IMR-90 (cell line): Measurements from ENCODE around the gene ARRDC1.

Source experiments
- CHD1 ChIP-seq: IDR thresholded peaks from 2 replicates; pipeline ENCODE4 v1.6.1; 2012; ENCODE audit warnings: low read depth, low read length, improper control_type of control experiment
- FOS ChIP-seq: fragments of 150-350 bp; IDR thresholded peaks from 2 replicates; pipeline ENCODE4 v1.6.1; 2016; ENCODE audit warnings: low read depth, low read length
- MAFK ChIP-seq: IDR thresholded peaks from 2 replicates; pipeline ENCODE4 v1.6.1; 2012; ENCODE audit warnings: low read depth, low read length, improper control_type of control experiment
- MXI1 ChIP-seq: IDR thresholded peaks from 2 replicates; pipeline ENCODE4 v1.6.1; 2012; ENCODE audit warnings: low read depth, mild to moderate bottlenecking, low read length, moderate library complexity, borderline replicate concordance
- POLR2A ChIP-seq: IDR thresholded peaks from 2 replicates; pipeline ENCODE4 v1.6.1; 2012; ENCODE audit warnings: mild to moderate bottlenecking, low read depth, low read length
- RFX5 ChIP-seq: IDR thresholded peaks from 2 replicates; pipeline ENCODE4 v1.8.0; 2012; ENCODE audit warnings: low read depth, mild to moderate bottlenecking, low read length, moderate library complexity
- SMC3 ChIP-seq: fragments of 150-350 bp; IDR thresholded peaks from 2 replicates; pipeline ENCODE4 v1.6.1; 2016; ENCODE audit warnings: low read depth, mild to moderate bottlenecking, antibody characterized with exemption, low read length, moderate library complexity
- TF ChIP-seq, protein P1 (sequence below): conservative IDR thresholded peaks from 2 replicates; pipeline ENCODE4 v1.5.1; 2012; ENCODE audit warnings: mild to moderate bottlenecking, low read depth, low read length, improper control_type of control experiment
- TF ChIP-seq, protein P2 (sequence below): fragments of 150-350 bp; IDR thresholded peaks from 2 replicates; pipeline ENCODE4 v1.6.1; 2017; ENCODE audit warnings: mild to moderate bottlenecking, antibody characterized with exemption, low read length, low read depth

DNA sequence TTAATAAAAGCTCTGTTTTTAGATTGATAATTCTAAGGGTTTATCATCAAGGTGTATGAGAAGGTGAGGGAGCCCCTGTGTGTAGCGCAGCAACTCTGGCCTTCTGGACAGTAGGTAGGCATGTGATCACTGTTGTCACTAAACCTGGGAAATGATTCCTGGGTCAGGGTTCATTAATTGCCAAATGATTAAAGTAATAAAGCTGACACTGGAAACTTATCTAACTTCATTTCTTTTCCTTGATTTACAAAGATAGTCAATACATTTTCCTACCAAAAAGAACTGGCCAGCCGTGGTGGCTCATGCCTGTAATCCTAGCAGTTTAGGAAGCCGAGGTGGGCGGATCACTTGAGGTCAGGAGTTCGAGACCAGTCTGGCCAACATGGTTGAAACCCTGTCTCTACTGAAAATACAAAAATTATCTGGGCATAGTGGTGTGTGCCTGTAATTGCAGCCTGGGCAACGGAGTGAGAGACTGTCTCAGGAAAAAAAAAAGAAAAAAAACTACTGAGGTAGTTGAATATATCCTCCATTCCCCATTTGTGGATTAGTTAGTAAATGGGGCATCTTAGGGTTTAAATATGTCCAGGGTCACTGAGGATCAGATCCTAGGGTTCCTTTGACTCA lies 15.8 kb downstream of the ARRDC1 start:
- TF ChIP-seq, protein P1, sequence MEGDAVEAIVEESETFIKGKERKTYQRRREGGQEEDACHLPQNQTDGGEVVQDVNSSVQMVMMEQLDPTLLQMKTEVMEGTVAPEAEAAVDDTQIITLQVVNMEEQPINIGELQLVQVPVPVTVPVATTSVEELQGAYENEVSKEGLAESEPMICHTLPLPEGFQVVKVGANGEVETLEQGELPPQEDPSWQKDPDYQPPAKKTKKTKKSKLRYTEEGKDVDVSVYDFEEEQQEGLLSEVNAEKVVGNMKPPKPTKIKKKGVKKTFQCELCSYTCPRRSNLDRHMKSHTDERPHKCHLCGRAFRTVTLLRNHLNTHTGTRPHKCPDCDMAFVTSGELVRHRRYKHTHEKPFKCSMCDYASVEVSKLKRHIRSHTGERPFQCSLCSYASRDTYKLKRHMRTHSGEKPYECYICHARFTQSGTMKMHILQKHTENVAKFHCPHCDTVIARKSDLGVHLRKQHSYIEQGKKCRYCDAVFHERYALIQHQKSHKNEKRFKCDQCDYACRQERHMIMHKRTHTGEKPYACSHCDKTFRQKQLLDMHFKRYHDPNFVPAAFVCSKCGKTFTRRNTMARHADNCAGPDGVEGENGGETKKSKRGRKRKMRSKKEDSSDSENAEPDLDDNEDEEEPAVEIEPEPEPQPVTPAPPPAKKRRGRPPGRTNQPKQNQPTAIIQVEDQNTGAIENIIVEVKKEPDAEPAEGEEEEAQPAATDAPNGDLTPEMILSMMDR, result peak; percentile 38
- TF ChIP-seq POLR2A (no peak), MXI1 (no peak), MAFK (no peak), SMC3 (no peak), RFX5 (no peak), CHD1 (no peak), FOS (no peak)
- TF ChIP-seq, protein P2, sequence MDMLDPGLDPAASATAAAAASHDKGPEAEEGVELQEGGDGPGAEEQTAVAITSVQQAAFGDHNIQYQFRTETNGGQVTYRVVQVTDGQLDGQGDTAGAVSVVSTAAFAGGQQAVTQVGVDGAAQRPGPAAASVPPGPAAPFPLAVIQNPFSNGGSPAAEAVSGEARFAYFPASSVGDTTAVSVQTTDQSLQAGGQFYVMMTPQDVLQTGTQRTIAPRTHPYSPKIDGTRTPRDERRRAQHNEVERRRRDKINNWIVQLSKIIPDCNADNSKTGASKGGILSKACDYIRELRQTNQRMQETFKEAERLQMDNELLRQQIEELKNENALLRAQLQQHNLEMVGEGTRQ, result no peak
